Putamen (tissue), 1 donor: ENCODE measurements around the gene AP2M1.
"Not testable (repeated sequence)": the region's sequence is repeated elsewhere in the genome, so short reads cannot be mapped to it uniquely, and the experiment has no call there.

Experiments
- DNase-seq: peaks from one replicate; pipeline ENCODE4 v3.0.0-alpha.2; 2016; ENCODE audit warnings: low spot score

Gene AP2M1

DNA sequence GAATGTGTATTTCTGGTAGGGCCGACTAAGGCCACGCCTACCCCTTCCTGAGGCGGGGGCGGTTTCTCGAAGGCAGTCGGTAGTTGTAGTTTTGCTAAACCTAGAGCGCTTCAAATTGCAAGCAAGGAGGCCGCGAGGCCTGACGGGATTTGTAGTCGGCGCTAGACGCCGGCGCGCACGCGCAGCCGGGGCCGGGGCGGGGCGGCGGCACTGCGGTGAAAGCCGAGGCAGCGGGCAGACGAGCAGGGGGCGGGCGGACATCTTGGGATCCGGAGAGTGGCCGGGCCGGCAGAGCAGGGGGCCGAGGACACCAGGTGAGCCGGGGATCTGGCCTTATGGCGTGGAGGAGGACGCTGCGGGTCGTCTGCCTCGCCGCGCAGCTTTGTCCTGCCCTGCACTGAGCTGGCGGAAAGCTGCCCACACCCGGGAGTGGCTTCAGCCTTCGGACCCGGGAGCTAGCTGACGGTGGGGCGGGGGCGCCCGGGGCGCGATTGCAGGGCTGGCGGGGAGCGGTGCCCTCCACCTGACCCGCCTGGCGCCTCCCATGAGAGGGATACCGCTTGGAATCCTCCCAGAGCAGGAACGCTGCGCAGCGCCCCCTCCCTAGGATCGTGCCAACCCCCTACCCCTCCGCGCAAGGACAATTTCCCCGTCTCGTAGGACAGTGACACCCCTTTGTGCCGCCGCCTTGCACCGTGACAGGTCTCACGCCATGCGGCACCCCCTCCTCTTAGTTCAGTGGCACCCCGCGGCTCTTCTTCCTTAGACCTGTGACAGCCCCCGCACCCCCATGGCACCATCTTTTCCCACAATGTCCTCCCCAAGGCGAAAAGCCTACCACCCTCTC, at the start of gene AP2M1:
TSS of gene AP2M1 (plus strand) at position 210 of the 847 bp plus-strand sequence. CDS start 2,139 bp downstream, outside the sequence.
- DNase-seq, result peak; percentile 99

DNA sequence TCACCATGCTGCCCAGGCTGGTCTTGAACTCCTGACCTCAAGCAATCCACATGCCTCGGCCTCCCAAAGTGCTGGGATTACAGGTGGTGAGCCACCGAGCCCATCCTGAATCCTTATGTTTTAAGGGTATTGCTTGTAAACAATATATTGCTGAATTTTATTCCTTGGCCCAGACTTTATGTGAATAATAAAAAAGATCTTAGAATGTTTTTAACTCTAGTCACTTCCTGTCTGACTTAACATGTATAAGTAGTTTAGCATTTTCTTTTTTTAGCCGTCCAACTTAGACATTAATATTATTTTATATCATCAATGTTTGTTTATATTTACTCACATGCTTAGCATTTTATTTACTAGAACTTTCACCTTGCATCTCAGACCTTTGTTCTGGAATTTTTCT, 48.6 kb upstream of the AP2M1 start:
- DNase-seq, result no peak

DNA sequence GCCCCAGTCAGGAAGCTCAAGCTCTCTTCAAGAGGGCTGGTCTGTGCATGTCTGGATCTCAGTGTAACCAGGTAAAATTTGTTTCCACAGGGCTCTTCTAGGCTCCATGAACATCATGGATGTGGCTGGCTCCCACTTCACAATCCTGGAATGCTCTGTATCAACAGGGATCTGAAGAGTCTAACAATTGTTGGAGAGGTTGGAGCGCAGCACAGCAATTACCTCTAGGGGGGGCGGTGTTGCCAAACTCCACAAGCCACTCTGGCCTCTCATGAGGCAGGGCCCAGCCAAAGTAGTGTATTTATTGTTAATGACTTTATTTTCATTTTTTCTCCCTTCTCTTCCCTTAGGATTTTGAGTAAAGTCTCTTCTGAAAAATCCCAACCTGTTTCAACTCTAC, 45.6 kb upstream of the AP2M1 start:
- no peak for DNase-seq

DNA sequence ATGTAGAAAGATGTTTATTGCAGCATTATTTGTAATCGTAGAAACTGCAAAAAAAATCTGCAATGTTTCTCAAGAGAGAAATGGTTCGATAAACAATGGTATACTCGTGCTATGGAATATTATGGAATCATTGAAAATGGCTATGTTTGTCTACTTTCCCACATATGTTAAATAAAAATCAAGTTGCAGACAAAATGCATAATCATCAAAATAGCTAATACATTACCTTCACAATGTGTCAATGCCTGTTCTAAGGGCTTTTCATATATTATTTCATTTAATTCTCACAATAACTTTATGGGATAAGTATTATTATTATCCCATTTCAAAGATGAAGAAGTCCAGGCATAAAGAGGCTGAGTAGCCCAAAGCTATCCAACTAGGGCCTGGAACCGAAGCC, 41.7 kb upstream of the AP2M1 start:
- no peak for DNase-seq

DNA sequence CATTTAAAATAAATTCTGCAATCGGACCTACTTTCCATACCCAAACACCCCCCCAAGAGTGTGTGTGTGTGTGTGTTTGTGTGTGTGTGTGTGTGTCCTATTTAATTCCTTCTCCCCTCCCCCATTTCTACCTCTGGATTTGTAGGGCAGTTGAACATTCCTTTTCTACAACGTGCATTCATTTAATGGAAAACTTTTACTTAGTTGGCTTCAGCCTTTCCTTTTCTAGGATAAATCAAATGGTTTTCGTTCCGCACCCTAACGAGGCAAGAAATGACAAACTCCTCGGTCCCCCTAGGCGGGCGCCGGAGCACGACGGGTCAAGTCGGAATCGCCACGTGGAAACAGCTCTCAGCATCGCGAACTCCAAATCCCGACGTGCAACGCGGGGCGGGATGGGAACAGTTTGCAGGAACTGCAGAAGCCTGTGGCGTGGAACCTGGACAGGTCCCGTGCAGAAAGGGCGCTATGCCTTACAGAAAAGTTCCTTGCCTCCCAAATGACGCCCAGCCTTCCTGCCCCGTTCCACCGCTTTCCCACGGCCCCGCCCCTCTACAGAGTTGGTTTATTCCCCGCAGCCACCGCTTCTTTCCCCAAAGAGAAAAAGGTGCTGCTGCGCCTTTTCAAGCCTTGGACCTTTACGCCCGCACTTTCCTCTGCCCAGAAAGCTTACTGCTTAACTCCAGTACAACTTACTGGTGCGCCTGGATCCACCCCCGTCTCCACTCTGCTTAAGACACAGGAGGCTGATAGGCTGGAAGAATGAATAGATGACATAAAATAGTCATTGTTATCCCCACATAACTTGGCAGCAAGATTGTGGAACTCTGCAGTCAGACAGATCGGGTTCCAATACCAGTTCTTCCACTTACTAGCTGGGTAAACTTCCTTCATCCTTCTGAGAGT, 40.6 kb upstream of the AP2M1 start:
- peak; percentile 81 for DNase-seq

DNA sequence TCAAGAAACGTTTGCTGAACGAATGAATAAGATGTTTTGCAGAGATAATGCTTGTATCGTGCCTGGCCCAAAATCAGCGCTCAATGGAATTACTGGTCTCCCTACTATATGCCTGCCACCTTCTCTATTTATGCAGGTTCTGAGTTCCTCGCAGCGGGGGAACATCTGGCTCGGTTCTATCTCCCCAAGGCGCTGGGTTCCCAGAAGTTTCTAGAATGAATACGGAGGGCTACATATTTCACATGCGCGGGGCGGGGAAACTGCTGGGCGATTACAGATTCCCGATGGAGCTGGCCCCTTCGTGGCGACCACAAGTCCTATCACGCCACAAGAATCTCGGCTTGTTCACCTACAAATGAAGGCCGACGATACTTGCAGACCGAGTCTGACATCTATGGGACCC, 39.9 kb upstream of the AP2M1 start:
- DNase-seq, result no peak

DNA sequence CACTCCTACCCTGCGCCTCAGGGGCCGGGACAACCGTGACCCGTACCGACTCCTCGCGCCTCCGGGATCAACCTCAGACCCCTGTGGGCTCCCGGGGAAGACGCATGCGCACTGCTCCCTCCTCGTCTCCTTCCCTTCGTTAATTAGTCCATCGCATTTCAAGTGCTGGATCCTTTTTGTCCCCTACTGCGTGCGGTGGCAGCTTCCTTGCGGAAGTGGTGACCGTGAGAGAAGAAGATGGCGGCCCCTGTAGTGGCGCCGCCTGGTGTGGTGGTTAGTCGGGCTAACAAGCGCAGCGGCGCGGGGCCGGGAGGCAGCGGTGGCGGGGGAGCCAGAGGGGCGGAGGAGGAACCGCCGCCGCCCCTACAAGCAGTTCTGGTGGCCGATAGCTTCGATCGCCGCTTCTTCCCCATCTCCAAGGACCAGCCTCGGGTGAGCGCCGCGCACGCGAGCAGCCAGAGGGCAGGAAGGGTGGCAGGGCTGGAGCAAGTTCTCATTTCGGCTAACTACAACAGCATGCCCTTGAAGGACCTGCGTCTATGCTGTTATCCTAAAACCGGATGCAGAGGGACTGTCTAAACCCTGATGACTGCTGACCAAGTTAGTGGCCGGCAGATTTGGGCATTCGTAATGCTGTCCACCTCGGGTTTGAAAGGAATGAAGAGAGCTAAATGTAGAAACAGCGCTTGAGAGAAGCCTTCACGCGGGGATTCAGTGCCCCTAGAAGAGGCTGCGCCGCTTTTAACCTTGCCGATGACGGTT, 39.3 kb upstream of the AP2M1 start, which contains the start of gene EIF2B5:
TSS of gene EIF2B5 (plus strand) at position 210 of the 762 bp plus-strand sequence. CDS start at position 238, 28 bp downstream.
- peak; percentile 96 for DNase-seq

DNA sequence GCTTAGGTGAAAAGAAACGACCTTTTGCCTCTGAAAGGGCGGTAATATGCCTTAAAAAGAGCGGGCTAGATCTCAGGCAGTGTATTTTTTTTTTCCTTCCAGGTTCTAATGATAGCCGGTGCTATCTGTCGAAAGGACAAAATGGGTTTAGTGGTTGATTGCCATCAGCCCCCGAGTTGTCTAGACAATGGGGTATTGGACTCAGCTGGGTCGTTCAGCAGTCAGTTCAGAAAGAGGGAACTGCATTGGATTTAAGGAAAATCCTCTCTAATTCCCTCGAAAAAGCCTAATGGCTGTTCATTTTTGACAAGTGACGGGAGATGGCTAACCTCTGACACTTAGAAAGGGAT, 38.8 kb upstream of the AP2M1 start:
- no peak for DNase-seq

DNA sequence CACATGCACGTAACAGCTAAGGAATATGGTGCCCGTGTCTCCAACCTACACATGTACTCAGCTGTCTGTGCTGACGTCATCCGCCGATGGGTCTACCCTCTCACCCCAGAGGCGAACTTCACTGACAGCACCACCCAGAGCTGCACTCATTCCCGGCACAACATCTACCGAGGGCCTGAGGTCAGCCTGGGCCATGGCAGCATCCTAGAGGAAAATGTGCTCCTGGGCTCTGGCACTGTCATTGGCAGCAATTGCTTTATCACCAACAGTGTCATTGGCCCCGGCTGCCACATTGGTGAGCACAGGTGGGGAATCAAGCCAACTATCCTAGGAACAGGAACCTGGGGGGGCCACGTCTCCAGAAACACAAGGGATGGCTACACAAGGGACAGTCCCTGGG, 34.2 kb upstream of the AP2M1 start:
- no peak for DNase-seq

DNA sequence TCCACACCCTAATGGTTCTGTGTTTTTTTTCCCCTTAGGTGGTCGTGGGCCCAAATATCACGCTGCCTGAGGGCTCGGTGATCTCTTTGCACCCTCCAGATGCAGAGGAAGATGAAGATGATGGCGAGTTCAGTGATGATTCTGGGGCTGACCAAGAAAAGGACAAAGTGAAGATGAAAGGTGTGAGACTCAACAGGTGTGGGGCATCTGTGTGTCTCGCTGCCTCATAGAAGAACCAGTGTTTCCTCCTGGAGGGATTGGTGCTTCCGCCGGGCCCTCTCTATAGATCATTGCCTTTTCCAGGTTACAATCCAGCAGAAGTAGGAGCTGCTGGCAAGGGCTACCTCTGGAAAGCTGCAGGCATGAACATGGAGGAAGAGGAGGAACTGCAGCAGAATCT, 32.5 kb upstream of the AP2M1 start:
- no peak for DNase-seq

DNA sequence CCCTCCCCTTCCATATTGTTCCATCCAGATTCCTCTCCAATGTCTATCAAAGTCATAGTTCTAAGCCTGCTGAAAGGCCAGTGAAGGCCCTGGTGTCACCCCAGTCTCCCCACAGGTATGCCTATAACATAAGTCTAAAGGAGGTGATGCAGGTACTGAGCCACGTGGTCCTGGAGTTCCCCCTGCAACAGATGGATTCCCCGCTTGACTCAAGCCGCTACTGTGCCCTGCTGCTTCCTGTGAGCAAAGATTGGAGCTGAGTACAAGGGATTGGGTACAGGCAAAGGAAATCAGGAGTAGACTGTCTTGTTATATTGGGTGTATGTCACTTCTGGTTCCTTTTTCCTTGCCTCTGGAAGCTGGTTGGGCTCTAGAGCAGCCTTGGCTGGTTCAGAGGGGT, 31.3 kb upstream of the AP2M1 start:
- DNase-seq, result no peak

DNA sequence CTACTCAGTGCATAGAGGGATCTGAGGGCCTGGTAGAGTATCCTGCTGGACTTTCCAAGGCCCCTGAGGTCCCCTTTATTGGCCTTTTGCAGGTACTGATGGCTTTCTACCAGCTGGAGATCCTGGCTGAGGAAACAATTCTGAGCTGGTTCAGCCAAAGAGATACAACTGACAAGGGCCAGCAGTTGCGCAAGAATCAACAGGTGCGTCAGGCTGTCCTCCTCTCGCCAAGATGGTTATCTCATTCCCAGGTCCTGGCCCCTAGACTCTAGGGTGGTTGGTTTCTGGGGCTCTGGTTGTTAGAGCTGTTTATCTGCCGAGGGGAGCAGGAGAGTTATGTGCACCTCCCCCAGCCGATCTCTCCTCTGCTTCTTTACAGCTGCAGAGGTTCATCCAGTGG, 30.1 kb upstream of the AP2M1 start:
- DNase-seq, result no peak

DNA sequence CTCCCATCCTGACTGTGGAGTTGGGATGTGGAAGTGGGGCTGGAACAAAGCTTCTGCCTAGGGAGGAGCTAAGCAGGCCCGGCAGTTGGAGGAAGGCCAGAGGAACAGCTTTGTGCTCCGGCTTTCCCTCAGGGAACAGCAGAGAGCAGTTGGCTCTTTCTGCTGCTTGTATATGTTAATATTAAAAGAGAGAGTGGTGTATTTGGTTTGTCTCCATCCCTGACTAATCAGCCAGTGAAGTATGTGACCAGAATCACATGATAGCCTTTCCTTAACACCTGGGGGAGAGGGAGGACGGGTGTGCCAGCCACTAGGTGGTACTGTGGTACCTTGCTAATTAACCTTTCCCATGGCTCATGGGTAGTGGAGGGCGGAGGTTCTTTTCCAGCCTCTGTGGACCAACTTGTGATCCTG, 29.5 kb upstream of the AP2M1 start:
- DNase-seq, result no peak

DNA sequence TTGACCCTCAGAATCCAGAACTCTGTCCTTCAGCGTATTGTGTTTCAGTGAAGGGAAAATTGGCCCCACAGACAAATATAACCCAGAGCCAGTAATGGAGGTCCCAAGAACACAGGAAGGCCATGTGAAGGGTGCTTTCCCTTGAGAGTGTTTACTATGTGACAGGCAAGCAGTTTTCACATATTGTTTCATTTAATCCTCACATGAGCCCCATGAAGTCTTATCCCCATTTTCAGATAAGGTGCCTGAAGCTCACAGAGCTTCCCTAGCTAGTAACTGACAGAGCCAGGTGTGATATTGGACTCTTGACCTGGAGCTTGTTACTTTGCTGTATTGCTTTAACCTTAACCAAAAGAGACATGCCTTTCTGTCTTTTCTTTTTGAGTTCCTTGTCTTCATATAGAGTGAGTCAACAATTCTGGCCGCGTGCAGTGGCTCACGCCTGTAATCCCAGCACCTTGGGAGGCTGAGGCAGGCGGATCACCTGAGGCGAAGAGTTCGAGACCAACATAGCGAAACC, 28.8 kb upstream of the AP2M1 start:
- DNase-seq, result no peak

DNA sequence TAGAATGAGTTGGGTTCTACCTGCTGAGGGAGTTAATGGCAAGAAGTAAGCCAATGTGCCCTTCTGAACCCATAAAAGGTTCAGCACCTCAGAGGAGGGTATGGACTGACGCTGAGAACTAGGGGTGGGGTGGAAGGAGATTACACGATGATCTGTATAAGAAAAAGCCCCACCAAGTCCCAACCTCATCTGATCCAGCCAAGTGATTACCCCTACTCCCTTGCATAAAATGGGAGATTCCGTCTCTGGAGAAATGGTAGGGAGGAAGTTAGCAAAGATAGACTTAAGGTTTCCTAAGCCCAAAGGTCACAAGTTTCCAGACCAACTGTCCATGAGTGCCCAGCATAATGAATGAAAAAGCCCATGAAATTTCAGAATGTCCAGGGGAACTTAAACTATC, 26.6 kb upstream of the AP2M1 start:
- no peak for DNase-seq

DNA sequence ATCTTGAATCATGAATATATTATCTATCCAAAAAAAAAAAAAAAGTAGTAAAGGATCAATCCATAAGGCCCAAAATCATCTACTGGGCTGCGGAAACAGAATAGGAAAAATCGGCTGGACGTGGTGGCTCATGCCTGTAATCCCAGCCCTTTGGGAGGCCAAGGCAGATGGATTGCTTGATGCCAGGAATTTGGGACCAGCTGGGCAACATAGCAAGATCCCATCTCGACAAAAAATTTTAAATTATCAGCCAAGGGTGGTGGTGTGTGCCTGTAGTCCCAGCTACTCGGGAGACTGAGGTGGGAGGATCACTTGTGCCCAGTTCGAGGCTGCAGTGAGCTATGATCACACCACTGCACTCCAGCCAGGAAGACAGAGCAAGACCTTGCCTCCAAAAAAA, 25.5 kb upstream of the AP2M1 start:
- no peak for DNase-seq

DNA sequence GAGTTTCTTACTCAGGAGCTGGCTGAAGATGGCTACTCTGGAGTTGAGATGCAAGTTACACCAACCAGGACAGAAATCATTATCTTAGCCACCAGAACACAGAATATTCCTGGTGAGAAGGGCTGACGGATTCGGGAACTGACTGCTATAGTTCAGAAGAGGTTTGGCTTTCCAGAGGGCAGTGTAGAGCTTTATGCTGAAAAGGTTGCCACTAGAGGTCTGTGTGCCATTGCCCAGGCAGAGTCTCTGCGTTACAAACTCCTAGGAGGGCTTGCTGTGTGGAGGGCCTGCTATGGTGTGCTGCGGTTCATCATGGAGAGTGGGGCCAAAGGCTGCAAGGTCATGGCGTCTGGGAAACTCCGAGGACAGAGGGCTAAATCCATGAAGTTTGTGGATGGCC, 24.9 kb upstream of the AP2M1 start:
- not testable (repeated sequence) for DNase-seq

DNA sequence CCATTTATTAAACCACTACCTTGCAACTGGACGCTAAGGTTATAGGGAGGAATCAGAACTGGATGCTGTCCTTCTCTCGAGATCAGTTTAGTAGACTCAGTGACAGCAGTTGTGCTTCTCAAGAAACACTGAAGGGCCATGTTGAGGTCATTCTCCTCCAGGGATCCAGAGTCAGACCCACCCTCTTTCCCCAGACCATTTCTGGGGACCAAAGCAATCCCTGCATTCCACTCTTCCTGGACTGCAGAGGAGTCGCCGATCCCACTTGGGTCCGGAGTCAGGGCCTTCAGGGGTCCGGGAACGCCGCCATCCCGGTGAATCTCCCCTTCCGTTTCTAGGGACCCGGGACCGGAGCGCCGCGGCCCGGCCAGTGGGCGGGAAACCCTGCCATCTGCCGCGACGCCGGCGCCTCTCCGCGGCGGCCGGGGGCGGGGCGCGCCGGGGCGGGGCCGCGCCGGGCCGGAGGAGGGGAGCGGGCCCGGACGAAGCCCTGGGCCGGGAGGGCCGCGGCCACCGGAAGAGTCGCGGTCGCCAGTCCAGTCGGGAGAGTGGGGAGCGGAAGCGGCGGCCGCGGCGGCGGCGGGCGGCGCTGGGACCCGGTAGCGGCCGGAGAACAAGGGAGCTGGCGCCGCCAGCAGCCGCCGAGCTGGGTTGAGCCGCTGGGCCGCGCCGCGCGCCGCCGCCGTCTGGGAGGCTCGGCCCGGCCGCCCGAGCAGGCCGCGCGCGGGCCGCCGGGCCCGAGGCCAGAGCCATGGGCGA, 19.6 kb upstream of the AP2M1 start, which contains the start of gene DVL3:
TSS of gene DVL3 (plus strand) at position 493 of the 759 bp plus-strand sequence. CDS start at position 752, 259 bp downstream.
- peak; percentile 71 for DNase-seq

DNA sequence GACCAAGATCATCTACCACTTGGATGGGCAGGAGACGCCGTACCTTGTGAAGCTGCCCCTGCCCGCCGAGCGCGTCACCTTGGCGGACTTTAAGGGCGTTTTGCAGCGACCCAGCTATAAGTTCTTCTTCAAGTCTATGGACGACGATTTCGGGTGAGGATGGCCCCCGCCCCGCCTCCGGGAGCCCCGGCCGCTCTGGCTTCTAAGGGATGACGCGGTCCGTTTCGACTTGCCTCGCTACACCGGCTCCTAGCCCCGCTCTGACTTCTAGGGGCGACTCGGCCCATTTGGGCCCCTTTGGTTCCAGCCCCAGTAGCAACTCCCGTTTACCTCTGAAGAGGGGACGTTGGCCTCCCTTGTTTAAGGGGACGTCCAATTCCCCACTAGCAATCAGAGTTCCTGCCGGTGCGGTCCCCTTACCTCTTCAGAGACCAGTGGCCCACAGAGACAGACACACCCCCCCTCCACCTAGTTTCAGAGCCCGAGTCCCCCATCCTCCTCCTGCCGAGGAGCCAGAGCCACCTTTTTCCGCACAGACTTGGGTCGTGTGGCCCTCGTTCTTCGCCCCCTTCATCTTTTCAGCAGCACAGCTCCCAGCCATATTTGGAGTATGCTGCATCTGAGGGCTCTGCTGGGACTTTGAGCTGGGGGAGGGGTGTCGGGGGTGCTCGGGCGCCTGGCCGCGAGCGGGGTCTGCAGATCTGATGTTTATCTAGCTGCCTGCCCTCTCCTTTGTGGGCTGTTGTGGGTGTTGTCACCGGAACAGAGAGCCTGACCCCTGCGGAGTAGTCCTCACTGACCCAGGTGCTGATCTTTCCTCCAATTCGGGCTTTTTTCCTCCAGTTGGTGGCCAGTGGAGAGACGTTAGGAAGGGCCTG, 18.8 kb upstream of the AP2M1 start:
- no peak for DNase-seq

DNA sequence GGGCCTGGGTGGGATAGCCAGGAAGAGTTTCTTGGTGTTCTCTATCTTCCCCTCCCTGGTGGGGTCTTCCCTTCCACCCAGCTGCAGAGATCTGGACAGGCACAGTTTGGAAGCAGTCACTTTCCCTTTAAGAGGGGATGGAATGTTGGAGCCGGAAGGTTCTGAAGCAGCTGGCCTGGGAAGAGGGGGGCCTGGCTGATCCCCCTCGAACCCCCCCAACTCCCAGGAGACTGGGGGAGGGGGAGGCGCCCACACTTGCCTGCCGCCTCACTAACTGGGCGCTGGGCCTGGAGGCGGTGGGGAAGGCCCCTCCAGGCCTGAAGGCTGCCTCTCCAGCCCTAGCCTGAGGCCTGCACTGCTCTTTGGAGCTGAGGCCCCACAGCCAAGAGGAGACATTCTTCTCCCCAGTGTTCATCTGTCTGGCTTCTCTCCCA, 18.1 kb upstream of the AP2M1 start:
- DNase-seq, result peak; percentile 50
